Common myeloid progenitor, CD34-positive (primary cell): Measurements from ENCODE around the gene ABHD12.

Experiments
- CTCF ChIA-PET: fragments of 350-600 bp; sonication (Branson Sonifier 250); formaldehyde crosslinking; loops from one replicate; lab custom pipeline; 2021; ENCODE audit warnings: antibody characterized with exemption; lab: Charles Lee
- POLR2A ChIA-PET: fragments of 350-600 bp; sonication (Branson Sonifier 250); formaldehyde crosslinking; loops from one replicate; lab custom pipeline; 2021; ENCODE audit warnings: antibody characterized with exemption; lab: Charles Lee
- DNase-seq, 3 donors: peaks; one replicate each; pipeline versions ENCODE4 v3.0.0 to v3.0.0-alpha.2; 2013
- H3K27ac ChIP-seq, 2 experiments: 1 replicate in 1 of 2; 2 replicates in 1 of 2; pipeline ENCODE4 v1.7.0; 2013; ENCODE audit warnings: inconsistent platforms in 2 of 2, low read length in 2 of 2, mild to moderate bottlenecking in 2 of 2, low read depth in 1 of 2, moderate library complexity in 1 of 2; ENCODE audit not compliant: severe bottlenecking in 2 of 2, insufficient read depth in 1 of 2, poor library complexity in 1 of 2
- H3K27me3 ChIP-seq, 5 experiments: replicated peaks in 2 of 5; 1 replicate in 3 of 5; 2 replicates in 2 of 5; pipeline versions ENCODE4 v1.6.1 to v1.7.0; 2013; ENCODE audit warnings: low read length in 4 of 5, mild to moderate bottlenecking in 2 of 5, moderate library complexity in 2 of 5, inconsistent platforms in 1 of 5; ENCODE audit not compliant: insufficient read depth in 5 of 5, control insufficient read depth in 4 of 5
- H3K36me3 ChIP-seq, 4 experiments: 1 replicate in 2 of 4; 2 replicates in 2 of 4; pipeline versions ENCODE4 v1.6.1 to v1.7.0; 2013; ENCODE audit warnings: low read length in 3 of 4, control low read depth in 1 of 4, mild to moderate bottlenecking in 1 of 4; ENCODE audit not compliant: control insufficient read depth in 4 of 4, insufficient read depth in 4 of 4
- H3K4me1 ChIP-seq, 4 experiments: 1 replicate in 3 of 4; 2 replicates in 1 of 4; pipeline versions ENCODE4 v1.6.1 to v1.7.1; 2013; ENCODE audit warnings: low read length in 3 of 4, mild to moderate bottlenecking in 3 of 4, control low read depth in 1 of 4, inconsistent platforms in 1 of 4, moderate library complexity in 1 of 4; ENCODE audit not compliant: control insufficient read depth in 4 of 4, insufficient read depth in 4 of 4; ENCODE audit errors: control extremely low read depth in 1 of 4
- H3K4me3 ChIP-seq, 7 experiments: 1 replicate in 4 of 7; 2 replicates in 3 of 7; pipeline versions ENCODE4 v1.5.1 to v1.7.0; 2013; ENCODE audit warnings: mild to moderate bottlenecking in 7 of 7, low read length in 6 of 7, moderate library complexity in 6 of 7, inconsistent platforms in 2 of 7, low read depth in 2 of 7, control low read depth in 1 of 7; ENCODE audit not compliant: insufficient read depth in 4 of 7, control insufficient read depth in 1 of 7; ENCODE audit errors: extremely low read depth in 1 of 7
- H3K9me3 ChIP-seq, 5 experiments: 1 replicate in 4 of 5; 2 replicates in 1 of 5; pipeline versions ENCODE4 v1.6.1 to v1.7.1; 2013; ENCODE audit warnings: low read length in 4 of 5, mild to moderate bottlenecking in 2 of 5, inconsistent platforms in 1 of 5, low read depth in 1 of 5, moderate library complexity in 1 of 5; ENCODE audit not compliant: control insufficient read depth in 4 of 5, insufficient read depth in 2 of 5; ENCODE audit errors: control extremely low read depth in 1 of 5
- WGBS: methylation state at CpG from one replicate; pipeline ENCODE4 v1.1.5; 2013; ENCODE audit not compliant: insufficient coverage; 5-methylcytosine and 5-hydroxymethylcytosine counted together

Gene ABHD12

DNA sequence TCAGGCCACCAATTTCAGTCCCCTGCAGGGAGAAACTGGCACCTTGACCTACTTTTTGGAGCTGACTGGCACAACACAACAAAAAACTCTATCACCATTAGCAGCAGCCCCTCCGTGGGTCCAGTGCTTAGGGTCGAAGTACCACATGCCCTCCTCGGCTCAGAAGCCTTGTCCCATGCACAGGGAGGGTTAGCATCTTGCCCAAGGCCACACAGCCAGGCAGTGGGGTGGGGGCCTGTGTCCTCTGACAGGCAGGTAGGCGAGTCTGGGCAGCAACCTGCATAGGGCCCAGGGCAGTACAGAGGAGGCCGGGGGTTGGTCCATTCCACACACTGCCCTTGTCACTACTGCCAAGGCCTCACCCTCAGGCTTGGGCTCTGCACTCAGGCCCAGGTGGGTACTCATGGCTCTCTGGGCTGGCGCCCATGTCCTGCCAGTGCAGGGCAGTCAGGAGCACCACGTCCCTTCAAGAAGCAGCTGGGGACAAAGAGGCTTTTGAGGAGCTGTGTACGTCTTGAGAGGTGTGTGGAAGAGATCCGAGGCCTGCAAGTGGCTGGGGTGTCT, 89.2 kb downstream of the ABHD12 start:
- peaks cover 2 to 61% (median 31%) of the 10 kb centered on the region in 4 experiments for H3K36me3 ChIP-seq
- no peaks in the 10 kb centered on the region for H3K27me3 ChIP-seq
- no peak overlapping the region for H3K4me3 ChIP-seq
- no peaks in the 10 kb centered on the region for H3K4me1 ChIP-seq
- ChIA-PET CTCF (interaction anchor here (1.2 to 1.5 kb wide), 3 partner anchors 17 to 98 kb away, joined by 3 to 4 read pairs (median 4); no protein-coding TSS in a partner anchor), POLR2A (no interaction called here)
- DNase-seq: no peak
- H3K9me3 ChIP-seq: no peaks in the 10 kb centered on the region
- no peak overlapping the region for H3K27ac ChIP-seq
- 98% methylated on average over 9 of the region's 9 CpGs for WGBS

DNA sequence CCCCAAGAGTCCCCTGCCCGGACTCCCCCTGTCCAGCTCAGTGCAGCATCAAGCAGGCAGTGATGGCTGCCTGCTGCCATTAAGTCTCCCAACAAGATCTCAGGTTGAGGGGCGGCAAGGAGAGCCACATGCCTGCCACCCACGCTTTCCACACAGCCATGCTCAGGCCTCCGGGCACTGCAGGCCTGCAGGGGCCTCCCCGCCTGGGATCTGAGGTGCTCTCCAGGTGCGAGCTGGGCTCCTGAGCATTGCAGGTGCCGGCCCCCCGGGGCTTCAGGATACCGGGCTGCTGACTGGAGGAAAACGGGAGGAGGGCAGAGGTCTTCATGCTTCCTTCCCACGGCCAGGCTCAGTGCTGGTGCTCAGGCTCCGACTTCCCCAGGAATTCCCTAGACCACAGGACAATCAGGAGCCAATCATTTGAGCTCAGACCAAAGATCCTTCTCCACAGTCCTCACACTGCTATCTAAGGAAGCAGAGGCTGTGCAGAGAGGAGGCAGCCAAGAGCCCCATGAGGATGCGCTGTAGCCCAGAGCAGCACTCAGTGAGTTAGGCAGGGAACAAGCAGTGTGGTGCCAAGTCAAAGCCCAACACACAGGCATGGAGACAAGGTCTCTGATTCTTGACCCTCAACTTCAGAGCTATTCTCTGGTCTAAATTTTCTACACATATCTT, 90.0 kb downstream of the ABHD12 start:
- ChIA-PET POLR2A (no interaction called here), CTCF (interaction anchor here (2.8 kb wide), 1 partner anchor 98 kb away, joined by 17 read pairs; no protein-coding TSS in a partner anchor)
- Histone ChIP-seq H3K27ac (no peak overlapping the region), H3K9me3 (no peaks in the 10 kb centered on the region), H3K36me3 (peaks cover 6 to 69% (median 37%) of the 10 kb centered on the region in 4 experiments), H3K4me1 (no peaks in the 10 kb centered on the region), H3K27me3 (no peaks in the 10 kb centered on the region), H3K4me3 (no peak overlapping the region)
- WGBS: 95% methylated on average over 13 of the region's 13 CpGs
- no peak for DNase-seq

DNA sequence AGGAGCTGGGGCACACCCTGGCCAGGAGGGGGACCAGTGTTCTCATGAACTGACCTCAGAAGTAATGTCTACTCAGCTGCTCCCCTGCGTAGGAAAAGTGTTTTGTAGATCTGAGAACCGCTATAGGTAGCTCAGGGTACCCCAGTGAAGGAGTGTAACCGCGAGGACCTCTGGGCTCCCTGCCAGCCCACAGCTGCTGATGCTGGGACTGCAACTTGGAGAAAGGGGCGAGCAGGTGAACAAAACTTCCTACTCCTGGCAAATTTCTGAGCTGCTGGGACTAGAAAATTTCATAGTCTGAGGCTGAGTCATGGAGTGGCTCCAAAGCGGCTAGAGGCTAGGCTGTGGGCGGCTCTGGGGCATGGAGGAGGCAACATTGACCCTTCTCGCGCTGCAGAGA, 90.8 kb downstream of the ABHD12 start:
- DNase-seq: no peak
- no peaks in the 10 kb centered on the region for H3K9me3 ChIP-seq
- CTCF ChIA-PET: interaction anchor here (1.0 to 2.8 kb wide), 4 partner anchors 8 to 106 kb away, joined by 3 to 17 read pairs (median 4); no protein-coding TSS in a partner anchor
- H3K4me3 ChIP-seq: no peak overlapping the region
- 91% methylated on average over 9 of the region's 9 CpGs for WGBS
- peaks cover 6 to 72% (median 37%) of the 10 kb centered on the region in 4 experiments for H3K36me3 ChIP-seq
- H3K27me3 ChIP-seq: no peaks in the 10 kb centered on the region
- POLR2A ChIA-PET: no interaction called here
- no peak overlapping the region for H3K27ac ChIP-seq
- H3K4me1 ChIP-seq: peaks cover 0 to 1% (median 0%) of the 10 kb centered on the region in 4 experiments

DNA sequence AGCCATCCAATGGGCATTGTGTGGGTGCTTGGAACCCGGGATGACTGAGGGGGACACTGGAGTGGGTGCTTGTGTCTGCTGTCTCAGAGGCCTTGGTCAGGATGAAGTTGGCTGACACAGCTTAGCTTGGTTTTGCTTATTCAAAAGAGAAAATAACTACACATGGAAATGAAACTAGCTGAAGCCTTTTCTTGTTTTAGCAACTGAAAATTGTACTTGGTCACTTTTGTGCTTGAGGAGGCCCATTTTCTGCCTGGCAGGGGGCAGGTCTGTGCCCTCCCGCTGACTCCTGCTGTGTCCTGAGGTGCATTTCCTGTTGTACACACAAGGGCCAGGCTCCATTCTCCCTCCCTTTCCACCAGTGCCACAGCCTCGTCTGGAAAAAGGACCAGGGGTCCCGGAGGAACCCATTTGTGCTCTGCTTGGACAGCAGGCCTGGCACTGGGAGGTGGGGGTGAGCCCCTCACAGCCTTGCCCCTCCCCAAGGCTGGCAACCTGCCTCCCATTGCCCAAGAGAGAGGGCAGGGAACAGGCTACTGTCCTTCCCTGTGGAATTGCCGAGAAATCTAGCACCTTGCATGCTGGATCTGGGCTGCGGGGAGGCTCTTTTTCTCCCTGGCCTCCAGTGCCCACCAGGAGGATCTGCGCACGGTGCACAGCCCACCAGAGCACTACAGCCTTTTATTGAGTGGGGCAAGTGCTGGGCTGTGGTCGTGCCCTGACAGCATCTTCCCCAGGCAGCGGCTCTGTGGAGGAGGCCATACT, 93.3 kb downstream of the ABHD12 start:
- no peaks in the 10 kb centered on the region for H3K27me3 ChIP-seq
- no peak for DNase-seq
- H3K4me1 ChIP-seq: peaks cover 0 to 4% (median 2%) of the 10 kb centered on the region in 4 experiments
- H3K4me3 ChIP-seq: no peak overlapping the region
- ChIA-PET CTCF (interaction anchor here (2.8 to 5.0 kb wide), 2 partner anchors 101 to 102 kb away, joined by 17 to 78 read pairs; no protein-coding TSS in a partner anchor), POLR2A (no interaction called here)
- peaks cover 6 to 62% (median 30%) of the 10 kb centered on the region in 4 experiments for H3K36me3 ChIP-seq
- H3K27ac ChIP-seq: no peak overlapping the region
- H3K9me3 ChIP-seq: no peaks in the 10 kb centered on the region
- 96% methylated on average over 7 of the region's 10 CpGs for WGBS

DNA sequence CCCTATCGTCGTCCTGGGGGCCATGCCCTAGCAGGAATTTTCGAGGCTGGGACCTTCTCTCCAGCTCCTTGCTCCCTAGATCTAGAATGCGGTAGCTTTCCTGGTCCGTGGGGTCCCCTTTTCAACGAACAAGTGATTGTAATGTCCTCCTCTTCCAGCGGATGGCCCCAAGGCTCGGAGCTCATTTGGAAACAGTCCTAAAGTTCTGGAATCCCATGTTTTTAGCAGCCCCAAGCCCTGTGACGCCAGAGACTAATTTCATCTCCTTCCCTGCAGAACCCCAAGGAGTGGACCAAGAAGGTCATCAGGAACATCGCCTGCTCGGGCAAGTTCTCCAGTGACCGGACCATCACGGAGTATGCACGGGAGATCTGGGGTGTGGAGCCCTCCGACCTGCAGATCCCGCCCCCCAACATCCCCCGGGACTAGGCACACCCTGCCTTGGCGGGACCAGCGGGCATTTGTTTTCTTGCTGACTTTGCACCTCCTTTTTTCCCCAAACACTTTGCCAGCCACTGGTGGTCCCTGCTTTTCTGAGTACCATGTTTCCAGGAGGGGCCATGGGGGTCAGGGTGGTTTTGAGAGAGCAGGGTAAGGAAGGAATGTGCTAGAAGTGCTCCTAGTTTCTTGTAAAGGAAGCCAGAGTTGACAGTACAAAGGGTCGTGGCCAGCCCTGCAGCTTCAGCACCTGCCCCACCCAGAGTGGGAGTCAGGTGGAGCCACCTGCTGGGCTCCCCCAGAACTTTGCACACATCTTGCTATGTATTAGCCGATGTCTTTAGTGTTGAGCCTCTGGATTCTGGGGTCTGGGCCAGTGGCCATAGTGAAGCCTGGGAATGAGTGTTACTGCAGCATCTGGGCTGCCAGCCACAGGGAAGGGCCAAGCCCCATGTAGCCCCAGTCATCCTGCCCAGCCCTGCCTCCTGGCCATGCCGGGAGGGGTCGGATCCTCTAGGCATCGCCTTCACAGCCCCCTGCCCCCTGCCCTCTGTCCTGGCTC, 94.2 kb downstream of the ABHD12 start:
- ChIA-PET CTCF (interaction anchor here (0.6 to 5.0 kb wide), 11 partner anchors 11 to 302 kb away, joined by 3 to 78 read pairs (median 5); partner anchors contain the start of genes GINS1 and PYGB), POLR2A (no interaction called here)
- Histone ChIP-seq H3K36me3 (peaks cover 6 to 58% (median 30%) of the 10 kb centered on the region in 4 experiments), H3K27me3 (no peaks in the 10 kb centered on the region), H3K27ac (no peak overlapping the region), H3K4me1 (peaks cover 0 to 4% (median 2%) of the 10 kb centered on the region in 4 experiments), H3K9me3 (no peaks in the 10 kb centered on the region), H3K4me3 (no peak overlapping the region)
- peak; percentile 10 to 31 (median 25) for DNase-seq
- WGBS: 95% methylated on average over 23 of the region's 24 CpGs

DNA sequence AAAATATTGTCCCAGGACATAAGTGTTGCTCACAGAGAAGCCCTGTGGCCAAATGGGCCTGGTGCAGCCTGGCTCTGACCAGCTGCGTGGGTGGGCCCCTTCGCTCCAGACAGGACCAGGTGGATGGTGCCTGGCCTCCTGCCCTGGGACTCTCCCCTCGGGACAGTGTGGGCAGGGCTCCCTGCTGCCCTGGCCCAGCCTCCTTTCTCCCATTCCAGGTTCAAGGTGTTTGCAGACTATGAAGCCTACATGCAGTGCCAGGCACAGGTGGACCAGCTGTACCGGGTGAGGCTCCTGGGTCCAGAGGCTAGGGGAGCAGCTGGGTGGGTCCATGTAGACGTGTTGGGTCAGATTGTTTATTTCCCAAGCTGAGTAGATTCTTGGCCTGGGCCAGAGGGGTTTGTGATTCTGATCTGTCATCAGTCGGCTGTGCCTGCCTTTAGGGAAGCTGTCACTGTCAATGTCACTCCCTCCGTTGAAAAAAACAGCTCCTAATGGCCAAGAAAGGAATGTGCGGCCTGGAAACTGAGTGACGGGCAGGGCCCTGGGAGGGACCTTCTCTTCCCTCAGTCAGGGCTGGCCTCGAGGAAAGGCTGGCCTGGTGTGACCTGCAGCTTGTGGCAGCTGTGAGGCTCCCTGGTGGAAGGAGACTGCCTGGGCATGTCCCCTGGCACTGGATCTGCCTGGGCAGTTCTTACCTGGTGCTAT, 95.1 kb downstream of the ABHD12 start:
- Histone ChIP-seq H3K27me3 (no peaks in the 10 kb centered on the region), H3K36me3 (peaks cover 6 to 58% (median 34%) of the 10 kb centered on the region in 4 experiments), H3K4me3 (no peak overlapping the region), H3K27ac (no peak overlapping the region), H3K9me3 (no peaks in the 10 kb centered on the region), H3K4me1 (peaks cover 0 to 4% (median 2%) of the 10 kb centered on the region in 4 experiments)
- DNase-seq: no peak
- POLR2A ChIA-PET: no interaction called here
- CTCF ChIA-PET: interaction anchor here (0.8 to 5.0 kb wide), 12 partner anchors 12 to 301 kb away, joined by 3 to 78 read pairs (median 4); partner anchors contain the start of genes GINS1 and PYGB
- WGBS: 97% methylated on average over 10 of the region's 10 CpGs
